ENCODE measurements around the gene FAM20B. TPM values are rescaled to one million over a fixed set of nuclear protein-coding genes. Genes with fewer than 3 reads are reported as not detected.
A peak's percentile ranks its signal among the peaks of the same experiment; 100 is the strongest.

FAM20B gene
- total RNA-seq, 1 donor = 43.1 TPM

GRCh38 chr1:179023946-179024650 is 1.6 kb upstream of the FAM20B start:
- Histone ChIP-seq H3K27me3 (ENCODE audit: insufficient read depth, low read length) (no peaks in the 10 kb centered on the region), H3K4me3 (ENCODE audit: insufficient read depth, low read length) (no peak overlapping the region), H4K20me1 (ENCODE audit: insufficient read depth, low read length) (no peaks in the 10 kb centered on the region), H3K27ac (ENCODE audit: low read depth, low read length) (no peak overlapping the region), H3K79me2 (ENCODE audit: insufficient read depth, low read length) (peaks cover 30% of the 10 kb centered on the region), H3K4me2 (ENCODE audit: insufficient read depth, low read length) (no peak overlapping the region), H3K9me3 (ENCODE audit: low read depth, low read length) (no peaks in the 10 kb centered on the region), H3K36me3 (ENCODE audit: insufficient read depth, low read length) (no peaks in the 10 kb centered on the region), H3K4me1 (ENCODE audit: insufficient read depth, low read length) (peaks cover 13% of the 10 kb centered on the region), H2AFZ (ENCODE audit: low read length) (no peak overlapping the region)
- TF ChIP-seq, protein P1, sequence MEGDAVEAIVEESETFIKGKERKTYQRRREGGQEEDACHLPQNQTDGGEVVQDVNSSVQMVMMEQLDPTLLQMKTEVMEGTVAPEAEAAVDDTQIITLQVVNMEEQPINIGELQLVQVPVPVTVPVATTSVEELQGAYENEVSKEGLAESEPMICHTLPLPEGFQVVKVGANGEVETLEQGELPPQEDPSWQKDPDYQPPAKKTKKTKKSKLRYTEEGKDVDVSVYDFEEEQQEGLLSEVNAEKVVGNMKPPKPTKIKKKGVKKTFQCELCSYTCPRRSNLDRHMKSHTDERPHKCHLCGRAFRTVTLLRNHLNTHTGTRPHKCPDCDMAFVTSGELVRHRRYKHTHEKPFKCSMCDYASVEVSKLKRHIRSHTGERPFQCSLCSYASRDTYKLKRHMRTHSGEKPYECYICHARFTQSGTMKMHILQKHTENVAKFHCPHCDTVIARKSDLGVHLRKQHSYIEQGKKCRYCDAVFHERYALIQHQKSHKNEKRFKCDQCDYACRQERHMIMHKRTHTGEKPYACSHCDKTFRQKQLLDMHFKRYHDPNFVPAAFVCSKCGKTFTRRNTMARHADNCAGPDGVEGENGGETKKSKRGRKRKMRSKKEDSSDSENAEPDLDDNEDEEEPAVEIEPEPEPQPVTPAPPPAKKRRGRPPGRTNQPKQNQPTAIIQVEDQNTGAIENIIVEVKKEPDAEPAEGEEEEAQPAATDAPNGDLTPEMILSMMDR (IDR thresholded peaks at IDR 0.05; ENCODE audit: extremely low read depth, low read depth, low read length) = no peak
- no peak for DNase-seq (ENCODE audit: insufficient read length, low spot score, missing footprints)

- TF ChIP-seq, protein P1 (IDR thresholded peaks at IDR 0.05; ENCODE audit: extremely low read depth, low read depth, low read length) = no peak
These were observed 500 bp downstream of the FAM20B start for GRCh38 chr1:179025975-179026812.

GRCh38 chr1:179026813-179027669 is 1.3 kb downstream of the FAM20B start:
- Histone ChIP-seq H3K27ac (ENCODE audit: low read depth, low read length) (peak overlapping the region; percentile 60), H3K36me3 (ENCODE audit: insufficient read depth, low read length) (no peaks in the 10 kb centered on the region), H4K20me1 (ENCODE audit: insufficient read depth, low read length) (no peaks in the 10 kb centered on the region), H3K9me3 (ENCODE audit: low read depth, low read length) (no peaks in the 10 kb centered on the region), H2AFZ (ENCODE audit: low read length) (peak overlapping the region; percentile 75), H3K27me3 (ENCODE audit: insufficient read depth, low read length) (no peaks in the 10 kb centered on the region), H3K4me2 (ENCODE audit: insufficient read depth, low read length) (peak overlapping the region; percentile 90), H3K4me1 (ENCODE audit: insufficient read depth, low read length) (peaks cover 14% of the 10 kb centered on the region), H3K79me2 (ENCODE audit: insufficient read depth, low read length) (peaks cover 59% of the 10 kb centered on the region), H3K4me3 (ENCODE audit: insufficient read depth, low read length) (peak overlapping the region; percentile 77)
- TF ChIP-seq, protein P1 (IDR thresholded peaks at IDR 0.05; ENCODE audit: extremely low read depth, low read depth, low read length) = no peak
- peak; percentile 79 for DNase-seq (ENCODE audit: insufficient read length, low spot score, missing footprints)

More at GRCh38 chr1:179025975-179026812, 500 bp downstream of the FAM20B start:
- peak overlapping the region; percentile 77 for H3K4me3 ChIP-seq (ENCODE audit: insufficient read depth, low read length)
- H3K4me2 ChIP-seq (ENCODE audit: insufficient read depth, low read length) = peak overlapping the region; percentile 90
- H4K20me1 ChIP-seq (ENCODE audit: insufficient read depth, low read length) = no peaks in the 10 kb centered on the region
- peak overlapping the region; percentile 60 for H3K27ac ChIP-seq (ENCODE audit: low read depth, low read length)
- H3K36me3 ChIP-seq (ENCODE audit: insufficient read depth, low read length) = no peaks in the 10 kb centered on the region
- peak overlapping the region; percentile 75 for H2AFZ ChIP-seq (ENCODE audit: low read length)
- no peaks in the 10 kb centered on the region for H3K27me3 ChIP-seq (ENCODE audit: insufficient read depth, low read length)
- peak; percentile 91 for DNase-seq (ENCODE audit: insufficient read length, low spot score, missing footprints)
- peaks cover 50% of the 10 kb centered on the region for H3K79me2 ChIP-seq (ENCODE audit: insufficient read depth, low read length)
- H3K4me1 ChIP-seq (ENCODE audit: insufficient read depth, low read length) = peaks cover 13% of the 10 kb centered on the region
- H3K9me3 ChIP-seq (ENCODE audit: low read depth, low read length) = no peaks in the 10 kb centered on the region
